Measurements from ENCODE around the gene DIPK1C.

Gene DIPK1C

GRCh38 chr18:74414953-74415515 lies 42.1 kb downstream of the DIPK1C start:
- no peak for DNase-seq

GRCh38 chr18:74413836-74414235 lies 43.3 kb downstream of the DIPK1C start:
- no peak for DNase-seq

GRCh38 chr18:74412116-74412880 lies 44.8 kb downstream of the DIPK1C start:
- no peak for DNase-seq

GRCh38 chr18:74411475-74411874 lies 45.6 kb downstream of the DIPK1C start:
- no peak for DNase-seq

GRCh38 chr18:74410441-74410992 lies 46.6 kb downstream of the DIPK1C start:
- no peak for DNase-seq

GRCh38 chr18:74407888-74408287 lies 49.2 kb downstream of the DIPK1C start:
- no peak for DNase-seq

- DNase-seq = no peak
Observed at GRCh38 chr18:74402806-74403433, 54.2 kb downstream of the DIPK1C start.

GRCh38 chr18:74400813-74401212 lies 56.3 kb downstream of the DIPK1C start:
- no peak for DNase-seq

GRCh38 chr18:74399091-74399887 lies 57.8 kb downstream of the DIPK1C start:
- no peak for DNase-seq

GRCh38 chr18:74397572-74397971 lies 59.5 kb downstream of the DIPK1C start:
- no peak for DNase-seq

GRCh38 chr18:74396171-74397169 lies 60.6 kb downstream of the DIPK1C start:
- DNase-seq = peak; percentile 11

GRCh38 chr18:74395648-74396154 lies 61.4 kb downstream of the DIPK1C start:
- no peak for DNase-seq

GRCh38 chr18:74395006-74395405 lies 62.1 kb downstream of the DIPK1C start:
- no peak for DNase-seq

GRCh38 chr18:74392323-74392722 lies 64.8 kb downstream of the DIPK1C start:
- no peak for DNase-seq

GRCh38 chr18:74390900-74391299 lies 66.2 kb downstream of the DIPK1C start:
- DNase-seq = no peak

GRCh38 chr18:74389991-74390390 lies 67.1 kb downstream of the DIPK1C start:
- no peak for DNase-seq

- DNase-seq = no peak
Observed at GRCh38 chr18:74389171-74389927, 67.8 kb downstream of the DIPK1C start.

GRCh38 chr18:74388227-74388626 lies 68.9 kb downstream of the DIPK1C start:
- DNase-seq = no peak

GRCh38 chr18:74387383-74387782 lies 69.7 kb downstream of the DIPK1C start:
- no peak for DNase-seq

Measured in fibroblast of skin of right biceps (primary cell).